SK-N-MC (cell line): ENCODE results near the gene ITGAE.
A peak's percentile ranks its signal among the peaks of the same experiment; 100 is the strongest.
"Not testable (repeated sequence)": the region's sequence is repeated elsewhere in the genome, so short reads cannot be mapped to it uniquely, and the experiment has no call there.

Source experiments
- DNase-seq: peaks from one replicate; pipeline ENCODE4 v3.0.0-alpha.2; 2011; ENCODE audit warnings: low read depth, low spot score
- H3K27ac ChIP-seq: fragments of 200-600 bp; sonication (generic); 2 replicates; pipeline ENCODE4 v1.5.1; 2016; ENCODE audit warnings: mixed run types
- H3K36me3 ChIP-seq: fragments of 200-600 bp; sonication (generic); 2 replicates; pipeline ENCODE4 v1.6.1; 2017; ENCODE audit warnings: antibody characterized with exemption, low read length, mixed read lengths; ENCODE audit not compliant: insufficient read depth
- H3K4me3 ChIP-seq: fragments of 200-600 bp; sonication (generic); 2 replicates; pipeline ENCODE4 v1.5.1; 2016
- H3K9ac ChIP-seq: fragments of 200-600 bp; sonication (generic); 2 replicates; pipeline ENCODE4 v1.8.0; 2017; ENCODE audit warnings: mixed run types, mixed read lengths; ENCODE audit not compliant: insufficient read length
- H3K9me3 ChIP-seq: fragments of 200-600 bp; sonication (generic); 2 replicates; pipeline ENCODE4 v1.6.1; 2017; ENCODE audit warnings: low read depth, mild to moderate bottlenecking, antibody characterized with exemption, low read length, moderate library complexity, mixed read lengths
- EZH2 ChIP-seq: fragments of 200-600 bp; sonication (generic); IDR thresholded peaks from one replicate; pipeline ENCODE4 v1.6.1; 2017; ENCODE audit warnings: antibody characterized with exemption
- FOXP2 ChIP-seq: optimal IDR thresholded peaks from 2 replicates; pipeline ENCODE3; 2011; ENCODE audit warnings: mild to moderate bottlenecking, moderate library complexity; ENCODE audit not compliant: insufficient read depth; ENCODE audit errors: extremely low read length, control extremely low read depth
- POLR2AphosphoS5 ChIP-seq: IDR thresholded peaks from 2 replicates; pipeline ENCODE4 v1.6.1; 2012; ENCODE audit warnings: mild to moderate bottlenecking, low read depth, low read length, borderline replicate concordance

Gene ITGAE

DNA sequence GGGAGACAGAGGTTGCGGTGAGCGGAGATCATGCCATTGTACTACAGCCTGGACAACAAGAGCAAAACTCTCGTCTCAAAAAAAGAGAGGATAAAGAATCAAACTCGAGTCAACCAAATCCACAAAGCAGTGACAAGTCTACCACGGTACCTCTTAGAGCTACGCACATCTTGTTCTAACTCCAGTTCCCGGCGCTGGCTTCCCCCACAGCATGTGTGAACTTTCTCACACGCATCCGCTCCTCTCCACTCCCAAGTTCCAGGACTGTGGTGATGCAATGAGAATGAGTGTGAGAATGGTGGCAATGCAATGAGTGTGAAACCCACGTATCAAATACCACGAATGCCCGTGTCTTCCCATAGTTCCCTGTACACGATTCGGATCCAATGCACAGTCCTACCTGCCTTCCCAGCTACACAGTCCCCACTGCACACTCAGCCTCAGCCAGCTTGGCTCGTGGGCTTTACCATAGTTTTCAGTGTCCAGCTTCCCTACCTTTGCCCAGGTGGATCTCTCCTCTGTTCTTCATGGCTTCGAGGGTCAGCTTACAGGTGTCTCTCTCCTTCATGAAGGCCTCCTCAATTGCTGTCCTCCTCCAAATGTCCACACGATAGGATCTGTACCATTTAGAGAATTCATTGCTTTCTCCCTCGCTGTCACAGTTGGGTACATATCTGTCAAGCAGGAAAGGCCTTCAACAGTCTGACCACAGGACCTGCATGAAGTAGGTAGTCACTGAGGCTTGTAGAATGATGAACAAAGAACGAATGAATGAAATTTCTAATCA lies 95.9 kb downstream of the ITGAE start:
- Histone ChIP-seq H3K27ac (no peak overlapping the region), H3K9me3 (no peaks in the 10 kb centered on the region), H3K9ac (no peak overlapping the region), H3K4me3 (no peak overlapping the region), H3K36me3 (no peaks in the 10 kb centered on the region)
- DNase-seq: no peak
- TF ChIP-seq FOXP2: no peak

DNA sequence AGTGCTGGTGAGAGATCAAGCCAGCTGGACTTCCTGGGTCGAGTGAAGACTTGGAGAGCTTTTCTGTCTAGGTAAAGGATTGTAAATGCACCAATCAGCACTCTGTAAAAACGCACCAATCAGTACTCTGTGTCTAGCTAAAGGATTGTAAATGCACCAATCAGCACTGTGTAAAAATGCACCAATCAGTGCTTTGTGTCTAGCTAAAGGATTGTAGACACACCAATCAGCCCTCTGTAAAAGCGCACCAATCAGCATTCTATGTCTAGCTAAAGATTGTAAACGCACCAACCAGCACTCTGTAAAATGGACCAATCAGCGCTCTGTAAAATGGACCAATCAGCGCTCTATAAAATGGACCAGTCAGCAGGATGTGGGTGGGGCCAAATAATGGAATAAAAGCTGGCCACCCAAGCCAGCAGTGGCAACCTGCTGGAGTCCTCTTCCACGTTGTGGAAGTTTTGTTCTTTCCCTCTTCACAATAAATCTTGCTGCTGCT lies 98.9 kb downstream of the ITGAE start:
- H3K9ac ChIP-seq: not testable (repeated sequence)

DNA sequence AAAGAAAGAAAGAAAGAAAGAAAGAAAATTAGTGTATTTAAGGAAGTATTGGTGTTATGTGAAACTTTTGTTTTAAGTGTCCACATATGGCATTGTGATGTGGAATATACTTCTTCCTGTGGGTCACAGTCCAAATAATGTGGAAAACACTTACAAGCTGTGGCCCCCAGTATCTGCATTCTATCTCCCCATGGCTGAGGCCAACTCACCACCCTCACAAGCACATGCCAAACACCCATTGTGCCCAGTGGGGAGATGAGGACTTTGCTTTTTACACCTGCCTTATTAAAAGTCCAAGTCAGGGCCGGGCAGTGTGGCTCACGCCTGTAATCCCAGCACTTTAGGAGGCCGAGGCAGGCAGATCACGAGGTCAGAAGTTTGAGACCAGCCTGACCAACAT lies 101.0 kb downstream of the ITGAE start:
- Histone ChIP-seq H3K4me3 (no peak overlapping the region), H3K9me3 (no peaks in the 10 kb centered on the region), H3K9ac (no peak overlapping the region), H3K27ac (no peak overlapping the region), H3K36me3 (no peaks in the 10 kb centered on the region)
- no peak for DNase-seq
- TF ChIP-seq EZH2 (no peak), POLR2AphosphoS5 (no peak), FOXP2 (no peak)

More for the DNA sequence above, 98.9 kb downstream of the ITGAE start:
- H3K27ac ChIP-seq, DNase-seq, H3K36me3 ChIP-seq, H3K9me3 ChIP-seq, H3K4me3 ChIP-seq: not testable (repeated sequence)

DNA sequence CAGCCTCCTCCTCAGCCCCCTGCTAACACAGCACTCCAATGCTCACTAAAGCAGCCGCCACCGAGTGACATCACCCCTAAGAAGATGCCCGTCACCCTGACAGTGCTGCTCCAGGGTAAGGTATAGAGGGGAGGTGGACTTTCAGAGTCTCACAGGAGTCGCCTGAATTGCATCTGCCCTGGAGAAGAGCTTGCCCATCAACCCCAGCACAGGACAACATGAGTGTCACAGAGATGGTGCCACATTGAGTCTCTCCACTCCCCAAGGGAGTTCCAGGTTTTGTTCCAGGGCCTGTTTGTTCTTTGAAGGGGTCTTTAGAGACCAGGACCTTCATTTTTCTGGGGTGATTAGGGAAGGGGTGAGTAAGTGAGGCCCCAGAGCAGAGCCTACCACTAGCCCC lies 102.8 kb downstream of the ITGAE start:
- no peak for DNase-seq
- no peak overlapping the region for H3K9ac ChIP-seq
- H3K4me3 ChIP-seq: no peak overlapping the region
- no peaks in the 10 kb centered on the region for H3K9me3 ChIP-seq
- no peak overlapping the region for H3K27ac ChIP-seq
- no peaks in the 10 kb centered on the region for H3K36me3 ChIP-seq
- TF ChIP-seq POLR2AphosphoS5 (no peak), EZH2 (no peak), FOXP2 (no peak)

DNA sequence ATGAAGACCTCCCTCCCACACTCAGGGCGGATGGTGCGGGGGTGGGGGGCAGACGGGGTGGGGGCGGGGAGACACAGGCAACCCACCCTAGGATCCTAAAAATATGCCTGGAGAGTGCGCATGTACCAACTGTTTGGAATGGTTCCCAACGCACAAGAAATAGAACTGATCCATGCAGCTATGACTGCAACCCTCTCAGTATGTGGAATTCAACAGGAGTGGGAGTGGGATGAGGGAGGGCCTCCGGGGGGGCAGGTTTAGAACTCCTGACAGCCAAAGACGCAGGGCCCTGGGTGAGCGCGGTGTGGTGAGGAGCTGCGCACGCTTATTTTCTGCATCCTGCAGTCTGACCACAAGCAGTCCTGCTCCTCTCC lies 103.9 kb downstream of the ITGAE start:
- H3K36me3 ChIP-seq: no peaks in the 10 kb centered on the region
- no peak overlapping the region for H3K27ac ChIP-seq
- TF ChIP-seq EZH2 (no peak), POLR2AphosphoS5 (no peak), FOXP2 (no peak)
- DNase-seq: no peak
- no peak overlapping the region for H3K9ac ChIP-seq
- no peak overlapping the region for H3K4me3 ChIP-seq
- H3K9me3 ChIP-seq: no peaks in the 10 kb centered on the region

DNA sequence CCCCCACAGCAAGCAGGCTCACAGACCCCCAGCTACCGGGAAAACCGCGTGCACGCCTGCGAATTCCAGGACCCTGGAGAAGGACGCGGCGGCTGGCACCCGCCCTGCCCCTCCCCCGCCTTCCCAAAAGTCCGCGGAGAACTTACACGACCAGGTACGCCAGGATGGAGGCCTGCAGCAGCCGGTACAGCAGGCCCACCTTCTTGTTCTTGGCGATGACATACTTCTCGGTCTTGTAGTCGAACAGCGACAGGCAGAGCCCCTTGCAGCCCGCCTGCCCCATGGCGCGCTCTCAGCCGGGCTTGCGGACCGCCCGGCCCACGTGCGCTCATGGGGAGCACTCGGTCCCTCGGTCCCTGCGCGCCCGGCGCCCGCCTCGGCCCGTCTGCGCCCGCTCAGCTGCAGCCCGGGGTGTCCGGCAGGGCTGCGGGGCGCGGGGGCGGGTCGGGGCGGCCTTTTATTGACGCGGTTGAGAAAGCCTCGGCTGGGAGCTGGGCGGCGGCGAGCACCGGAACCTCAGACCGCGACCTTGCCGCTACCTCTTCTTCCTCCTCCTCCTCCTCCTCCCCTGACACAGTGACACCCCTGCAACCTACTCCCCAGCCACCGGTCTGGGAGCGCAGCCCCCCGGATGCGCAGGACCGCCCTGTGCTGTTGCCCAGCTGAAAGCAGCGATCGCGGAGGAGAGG lies 105.1 kb downstream of the ITGAE start, which contains the start of gene P2RX5:
TSS of gene P2RX5 (minus strand) at position 433 of the 689 bp plus-strand sequence. CDS start at position 283, 150 bp downstream.
- Histone ChIP-seq H3K27ac (no peak within 1 kb of the TSS), H3K9me3 (no peaks in the 10 kb centered on the region), H3K4me3 (peak within 1 kb of the TSS; percentile 85), H3K36me3 (no peaks in the 10 kb centered on the region), H3K9ac (peak within 1 kb of the TSS; percentile 29)
- TF ChIP-seq FOXP2 (no peak), EZH2 (no peak), POLR2AphosphoS5 (no peak)
- DNase-seq: no peak

DNA sequence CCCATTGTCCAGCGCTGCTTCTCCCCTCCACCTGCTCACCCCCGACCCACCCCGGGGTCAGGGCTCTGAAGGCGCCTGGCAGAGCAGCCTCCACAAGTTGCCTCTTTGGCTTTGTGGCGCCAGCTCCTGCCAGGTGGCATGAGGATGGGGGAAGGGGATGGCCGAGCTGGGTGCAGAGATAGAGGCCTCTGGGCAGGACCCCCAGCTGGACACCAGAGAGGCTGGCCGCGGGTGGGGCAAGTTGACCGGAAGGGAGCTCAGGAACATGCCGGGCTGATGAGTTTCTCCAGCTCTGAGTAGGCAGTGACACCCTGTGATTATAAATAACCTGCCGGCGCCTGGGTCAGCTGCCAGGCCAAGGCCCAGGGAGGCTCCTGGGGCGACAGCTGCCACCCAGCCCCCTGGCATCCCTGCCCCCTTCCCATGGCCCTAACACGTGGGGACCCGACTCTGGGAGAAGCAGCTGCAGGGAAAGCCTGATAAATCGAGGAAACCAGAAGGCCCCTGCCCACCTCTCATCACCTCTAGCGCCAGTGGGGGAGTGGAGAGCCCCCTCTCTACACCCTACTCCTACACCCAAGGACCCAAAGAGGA lies 105.8 kb downstream of the ITGAE start:
- TF ChIP-seq POLR2AphosphoS5: no peak
- TF ChIP-seq EZH2: no peak
- TF ChIP-seq FOXP2: no peak
- Histone ChIP-seq H3K36me3 (no peaks in the 10 kb centered on the region), H3K9ac (no peak overlapping the region), H3K27ac (no peak overlapping the region), H3K9me3 (no peaks in the 10 kb centered on the region), H3K4me3 (peak overlapping the region; percentile 85)
- DNase-seq: no peak

DNA sequence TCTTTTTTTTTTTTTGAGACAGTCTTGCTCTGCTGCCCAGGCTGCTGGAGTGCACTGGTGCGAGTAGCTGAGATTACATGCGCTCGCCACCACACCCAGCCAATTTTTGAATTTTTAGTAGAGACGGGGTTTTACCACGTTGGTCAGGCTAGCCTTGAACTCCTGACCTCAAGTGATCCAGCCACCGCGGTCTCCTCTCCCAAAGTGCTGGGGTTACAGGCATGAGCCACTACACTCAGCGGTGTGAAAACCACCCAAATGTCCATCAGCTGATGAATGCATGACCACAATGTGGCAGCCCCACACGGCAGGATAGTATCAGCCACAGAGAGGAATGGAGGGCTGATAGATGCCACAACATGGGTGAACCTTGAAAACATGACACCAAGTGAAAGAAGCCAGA lies 107.2 kb downstream of the ITGAE start:
- Histone ChIP-seq H3K36me3 (no peaks in the 10 kb centered on the region), H3K4me3 (no peak overlapping the region), H3K9me3 (no peaks in the 10 kb centered on the region), H3K9ac (no peak overlapping the region), H3K27ac (no peak overlapping the region)
- DNase-seq: no peak
- no peak for TF ChIP-seq FOXP2
- no peak for TF ChIP-seq POLR2AphosphoS5
- no peak for TF ChIP-seq EZH2
